K562 (cell line): ENCODE data around the gene ST7. TPM values are rescaled to one million over a fixed set of nuclear protein-coding genes. Genes with fewer than 3 reads are reported as not detected.

Experiments
- ARHGAP35 ChIP-seq: fragments of 450-650 bp; IDR thresholded peaks from 2 replicates; pipeline ENCODE4 v1.6.1; 2018; ENCODE audit not compliant: partially characterized antibody
- BMI1 ChIP-seq: fragments of 150-350 bp; IDR thresholded peaks from 2 replicates; pipeline ENCODE4 v1.6.1; 2014; ENCODE audit warnings: low read length
- CEBPG ChIP-seq, 3 experiments: fragments of 200-800 bp in 1 of 3; sonication (Bioruptor generic) in 1 of 3; sonication (generic) in 1 of 3; formaldehyde crosslinking in 1 of 3; IDR thresholded peaks in 2 of 3; conservative IDR thresholded peaks in 1 of 3; 2 replicates each; pipeline versions ENCODE4 v1.6.1 to v1.8.0; 2016 to 2022; ENCODE audit warnings: missing compliant biosample characterization in 2 of 3, missing genetic modification characterization in 2 of 3, mild to moderate bottlenecking in 1 of 3, missing genetic modification reagents in 1 of 3
- CHD2 ChIP-seq: IDR thresholded peaks from 2 replicates; pipeline ENCODE4 v1.6.1; 2011; ENCODE audit warnings: low read depth, low read length
- ERF ChIP-seq: fragments of 450-650 bp; formaldehyde crosslinking; IDR thresholded peaks from 2 replicates; pipeline ENCODE4 v1.4.0; 2020; ENCODE audit warnings: mild to moderate bottlenecking, mixed read lengths
- ETS2 ChIP-seq: IDR thresholded peaks from 2 replicates; pipeline ENCODE4 v1.6.1; 2016; ENCODE audit warnings: borderline replicate concordance, missing genetic modification characterization, mild to moderate bottlenecking, moderate library complexity, missing compliant biosample characterization; ENCODE audit not compliant: poor library complexity, severe bottlenecking
- FOXJ2 ChIP-seq: fragments of 200-800 bp; sonication (Bioruptor generic); IDR thresholded peaks from 2 replicates; pipeline ENCODE4 v1.6.1; 2016; ENCODE audit warnings: missing genetic modification characterization, missing compliant biosample characterization
- FOXP1 ChIP-seq: sonication (generic); formaldehyde crosslinking; IDR thresholded peaks from 2 replicates; pipeline ENCODE4 v1.8.0; 2022; ENCODE audit warnings: mild to moderate bottlenecking, missing genetic modification reagents
- HDAC8 ChIP-seq: fragments of 450-650 bp; IDR thresholded peaks from 2 replicates; pipeline ENCODE4 v1.6.1; 2016; ENCODE audit warnings: mild to moderate bottlenecking, missing genetic modification characterization, moderate library complexity, missing compliant biosample characterization
- RBM25 ChIP-seq: fragments of 200-400 bp; formaldehyde crosslinking; IDR thresholded peaks from 2 replicates; pipeline ENCODE4 v1.6.1; 2018; ENCODE audit warnings: low read length, low read depth, moderate library complexity; ENCODE audit not compliant: severe bottlenecking
- SPI1 ChIP-seq: IDR thresholded peaks from 2 replicates; pipeline ENCODE4 v1.6.1; 2011; ENCODE audit warnings: low read depth, low read length, control low read depth, borderline replicate concordance
- ZEB2 ChIP-seq: fragments of 450-650 bp; IDR thresholded peaks from 2 replicates; pipeline ENCODE4 v1.6.1; 2016
- polyA plus RNA-seq, 8 experiments: library from polyadenylated mRNA; depleted of rRNA in 4 of 8; stranded (reverse) in 5 of 8; unstranded in 3 of 8; fragments of >200 nt; fragmentation: Nextera tagmentation in 2 of 8; fragmentation: Illumina TruSeq in 1 of 8; extraction: Ambion mirVana in 2 of 8; extraction: Trizol in 1 of 8; gene quantifications; 2 replicates each; pipeline versions ENCODE4 v1.2.1 to v1.2.3, GENCODE V29; 2011 to 2014; ENCODE audit warnings: inconsistent platforms in 1 of 8, missing spikeins in 1 of 8
- total RNA-seq, 7 experiments: library from RNA; depleted of rRNA in 6 of 7; stranded (reverse); fragments of >200 nt in 6 of 7; fragmentation: Illumina TruSeq in 2 of 7; extraction: Trizol in 2 of 7; gene quantifications; 2 replicates each; pipeline versions ENCODE4 v1.2.1 to v1.2.3, GENCODE V29; 2011 to 2021; ENCODE audit warnings: low replicate concordance in 1 of 7
- TF ChIP-seq, protein P1 (sequence below): fragments of 450-650 bp; IDR thresholded peaks from 2 replicates; pipeline ENCODE4 v1.6.1; 2016; ENCODE audit warnings: missing biosample characterization, missing genetic modification characterization
- TF ChIP-seq, protein P2 (sequence below): fragments of 250-450 bp; sonication (Bioruptor Pico); IDR thresholded peaks from 2 replicates; pipeline ENCODE4 v1.4.0; 2020; ENCODE audit warnings: mild to moderate bottlenecking, moderate library complexity
- TF ChIP-seq, protein P3 (sequence below): fragments of 450-650 bp; IDR thresholded peaks from 2 replicates; pipeline ENCODE4 v1.6.1; 2018; ENCODE audit warnings: mild to moderate bottlenecking, low read depth; ENCODE audit not compliant: partially characterized antibody
- TF ChIP-seq, protein P4 (sequence below), 2 experiments: fragments of 450-650 bp; conservative IDR thresholded peaks; 2 replicates each; pipeline ENCODE4 v1.6.1; 2017; ENCODE audit warnings: mild to moderate bottlenecking in 2 of 2, moderate library complexity in 2 of 2
- TF ChIP-seq, protein P5 (sequence below): IDR thresholded peaks from 2 replicates; pipeline ENCODE4 v1.6.1; 2011; ENCODE audit not compliant: insufficient read length; ENCODE audit errors: extremely low read depth

The ST7 gene
- total and polyA plus RNA-seq, 9 of the 15 experiments (the other 6 are each of a cell fraction or from before 2014, with no cell fraction given): 23.9 to 56.3 (median 36.9) TPM

DNA sequence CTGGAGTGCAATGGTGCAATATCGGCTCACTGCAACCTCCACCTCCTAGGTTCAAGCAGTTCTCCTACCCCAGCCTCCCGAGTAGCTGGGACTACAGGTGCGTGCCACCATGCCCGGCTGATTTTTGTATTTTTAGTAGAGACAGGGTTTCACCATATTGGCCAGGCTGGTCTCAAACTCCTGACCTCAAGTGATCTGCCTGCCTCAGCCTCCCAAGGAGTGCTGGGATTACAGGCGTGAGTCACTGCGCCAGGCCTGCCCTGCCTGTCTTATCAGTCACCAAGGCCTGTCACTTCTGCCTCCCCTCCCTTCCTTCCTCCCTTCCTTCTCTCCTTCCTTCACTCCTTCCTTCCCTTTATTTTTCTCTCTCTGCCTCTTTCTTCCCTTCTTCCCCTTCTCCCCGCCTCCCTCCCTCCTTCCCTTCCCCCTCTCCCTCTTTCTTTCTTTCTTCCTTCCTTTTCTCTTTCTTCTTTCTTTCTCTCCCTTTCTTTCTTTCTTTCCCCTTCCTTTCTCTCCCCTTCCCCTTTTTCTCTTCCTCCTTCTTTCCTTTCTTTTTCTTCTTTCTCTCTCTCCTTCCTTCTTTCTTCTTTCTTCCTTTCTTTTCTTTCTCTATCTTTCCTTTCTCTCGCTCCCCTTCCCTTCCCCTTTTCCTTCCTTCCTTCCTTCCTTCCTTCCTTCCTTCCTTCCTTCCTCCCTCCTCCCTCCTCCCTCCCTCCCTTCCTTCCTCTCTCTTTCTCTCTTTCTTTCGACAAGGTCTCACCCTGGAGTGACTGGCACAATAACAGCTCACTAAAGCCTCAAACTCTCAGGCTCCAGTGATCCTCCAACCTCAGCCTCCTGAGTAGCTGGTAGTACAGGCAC, 3.1 kb upstream of the ST7 start (continued):
- no peak for TF ChIP-seq CEBPG (CRISPR knock-in tag; IDR thresholded peaks at IDR 0.05)
- peak in 1 of 2 experiments; percentile 23; a peak in 1 of 4 replicates for TF ChIP-seq CEBPG (tag; conservative IDR thresholded peaks at IDR 0.05 in 1 of 2, IDR thresholded peaks at IDR 0.05 in 1 of 2)
- TF ChIP-seq FOXP1 (CRISPR knock-in tag): no peak
- TF ChIP-seq RBM25: no peak
- TF ChIP-seq, protein P1, sequence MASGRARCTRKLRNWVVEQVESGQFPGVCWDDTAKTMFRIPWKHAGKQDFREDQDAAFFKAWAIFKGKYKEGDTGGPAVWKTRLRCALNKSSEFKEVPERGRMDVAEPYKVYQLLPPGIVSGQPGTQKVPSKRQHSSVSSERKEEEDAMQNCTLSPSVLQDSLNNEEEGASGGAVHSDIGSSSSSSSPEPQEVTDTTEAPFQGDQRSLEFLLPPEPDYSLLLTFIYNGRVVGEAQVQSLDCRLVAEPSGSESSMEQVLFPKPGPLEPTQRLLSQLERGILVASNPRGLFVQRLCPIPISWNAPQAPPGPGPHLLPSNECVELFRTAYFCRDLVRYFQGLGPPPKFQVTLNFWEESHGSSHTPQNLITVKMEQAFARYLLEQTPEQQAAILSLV (tag): peak; percentile 65; the same call in 1 of the 2 replicates
- TF ChIP-seq ARHGAP35: peak; percentile 90
- TF ChIP-seq ERF: 0 out of 2 replicates have a peak, but pooled peaks have one; percentile 43
- TF ChIP-seq ZEB2: peak; percentile 86
- TF ChIP-seq HDAC8: peak; percentile 60; the same call in 1 of the 2 replicates
- TF ChIP-seq, protein P2, sequence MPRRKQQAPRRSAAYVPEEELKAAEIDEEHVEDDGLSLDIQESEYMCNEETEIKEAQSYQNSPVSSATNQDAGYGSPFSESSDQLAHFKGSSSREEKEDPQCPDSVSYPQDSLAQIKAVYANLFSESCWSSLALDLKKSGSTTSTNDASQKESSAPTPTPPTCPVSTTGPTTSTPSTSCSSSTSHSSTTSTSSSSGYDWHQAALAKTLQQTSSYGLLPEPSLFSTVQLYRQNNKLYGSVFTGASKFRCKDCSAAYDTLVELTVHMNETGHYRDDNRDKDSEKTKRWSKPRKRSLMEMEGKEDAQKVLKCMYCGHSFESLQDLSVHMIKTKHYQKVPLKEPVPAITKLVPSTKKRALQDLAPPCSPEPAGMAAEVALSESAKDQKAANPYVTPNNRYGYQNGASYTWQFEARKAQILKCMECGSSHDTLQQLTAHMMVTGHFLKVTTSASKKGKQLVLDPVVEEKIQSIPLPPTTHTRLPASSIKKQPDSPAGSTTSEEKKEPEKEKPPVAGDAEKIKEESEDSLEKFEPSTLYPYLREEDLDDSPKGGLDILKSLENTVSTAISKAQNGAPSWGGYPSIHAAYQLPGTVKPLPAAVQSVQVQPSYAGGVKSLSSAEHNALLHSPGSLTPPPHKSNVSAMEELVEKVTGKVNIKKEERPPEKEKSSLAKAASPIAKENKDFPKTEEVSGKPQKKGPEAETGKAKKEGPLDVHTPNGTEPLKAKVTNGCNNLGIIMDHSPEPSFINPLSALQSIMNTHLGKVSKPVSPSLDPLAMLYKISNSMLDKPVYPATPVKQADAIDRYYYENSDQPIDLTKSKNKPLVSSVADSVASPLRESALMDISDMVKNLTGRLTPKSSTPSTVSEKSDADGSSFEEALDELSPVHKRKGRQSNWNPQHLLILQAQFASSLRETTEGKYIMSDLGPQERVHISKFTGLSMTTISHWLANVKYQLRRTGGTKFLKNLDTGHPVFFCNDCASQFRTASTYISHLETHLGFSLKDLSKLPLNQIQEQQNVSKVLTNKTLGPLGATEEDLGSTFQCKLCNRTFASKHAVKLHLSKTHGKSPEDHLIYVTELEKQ: no peak
- TF ChIP-seq CHD2: no peak
- TF ChIP-seq, protein P3, sequence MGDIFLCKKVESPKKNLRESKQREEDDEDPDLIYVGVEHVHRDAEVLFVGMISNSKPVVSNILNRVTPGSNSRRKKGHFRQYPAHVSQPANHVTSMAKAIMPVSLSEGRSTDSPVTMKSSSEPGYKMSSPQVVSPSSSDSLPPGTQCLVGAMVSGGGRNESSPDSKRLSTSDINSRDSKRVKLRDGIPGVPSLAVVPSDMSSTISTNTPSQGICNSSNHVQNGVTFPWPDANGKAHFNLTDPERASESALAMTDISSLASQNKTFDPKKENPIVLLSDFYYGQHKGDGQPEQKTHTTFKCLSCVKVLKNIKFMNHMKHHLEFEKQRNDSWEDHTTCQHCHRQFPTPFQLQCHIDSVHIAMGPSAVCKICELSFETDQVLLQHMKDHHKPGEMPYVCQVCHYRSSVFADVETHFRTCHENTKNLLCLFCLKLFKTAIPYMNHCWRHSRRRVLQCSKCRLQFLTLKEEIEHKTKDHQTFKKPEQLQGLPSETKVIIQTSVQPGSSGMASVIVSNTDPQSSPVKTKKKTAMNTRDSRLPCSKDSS: peak; percentile 87
- TF ChIP-seq BMI1: no peak
- TF ChIP-seq SPI1: peak; percentile 77
- TF ChIP-seq, protein P4, sequence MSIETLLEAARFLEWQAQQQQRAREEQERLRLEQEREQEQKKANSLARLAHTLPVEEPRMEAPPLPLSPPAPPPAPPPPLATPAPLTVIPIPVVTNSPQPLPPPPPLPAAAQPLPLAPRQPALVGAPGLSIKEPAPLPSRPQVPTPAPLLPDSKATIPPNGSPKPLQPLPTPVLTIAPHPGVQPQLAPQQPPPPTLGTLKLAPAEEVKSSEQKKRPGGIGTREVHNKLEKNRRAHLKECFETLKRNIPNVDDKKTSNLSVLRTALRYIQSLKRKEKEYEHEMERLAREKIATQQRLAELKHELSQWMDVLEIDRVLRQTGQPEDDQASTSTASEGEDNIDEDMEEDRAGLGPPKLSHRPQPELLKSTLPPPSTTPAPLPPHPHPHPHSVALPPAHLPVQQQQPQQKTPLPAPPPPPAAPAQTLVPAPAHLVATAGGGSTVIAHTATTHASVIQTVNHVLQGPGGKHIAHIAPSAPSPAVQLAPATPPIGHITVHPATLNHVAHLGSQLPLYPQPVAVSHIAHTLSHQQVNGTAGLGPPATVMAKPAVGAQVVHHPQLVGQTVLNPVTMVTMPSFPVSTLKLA (conservative IDR thresholded peaks at IDR 0.05): peak; percentile 69 to 81; a peak in 3 of 4 replicates
- no peak for TF ChIP-seq FOXJ2 (tag)
- TF ChIP-seq, protein P5, sequence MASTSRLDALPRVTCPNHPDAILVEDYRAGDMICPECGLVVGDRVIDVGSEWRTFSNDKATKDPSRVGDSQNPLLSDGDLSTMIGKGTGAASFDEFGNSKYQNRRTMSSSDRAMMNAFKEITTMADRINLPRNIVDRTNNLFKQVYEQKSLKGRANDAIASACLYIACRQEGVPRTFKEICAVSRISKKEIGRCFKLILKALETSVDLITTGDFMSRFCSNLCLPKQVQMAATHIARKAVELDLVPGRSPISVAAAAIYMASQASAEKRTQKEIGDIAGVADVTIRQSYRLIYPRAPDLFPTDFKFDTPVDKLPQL: no peak
- no peak for TF ChIP-seq ETS2 (tag)
